ENCODE measurements around the gene PIM3.

The PIM3 gene

DNA sequence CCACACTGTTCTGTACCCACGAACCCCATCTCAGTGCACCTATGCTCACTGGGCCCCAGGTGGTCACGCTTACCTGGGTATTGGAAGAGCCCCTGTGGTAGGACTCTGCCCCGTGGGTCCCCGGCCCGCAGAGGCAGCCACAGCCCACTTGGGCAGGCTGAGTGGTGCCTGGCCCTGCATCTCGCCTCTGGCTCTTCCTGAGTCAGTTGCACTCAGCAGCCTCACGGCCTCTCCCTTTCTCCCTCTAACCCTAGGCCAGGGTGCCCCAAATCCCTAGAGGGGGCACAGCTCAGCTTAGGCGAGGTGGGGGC is 32.4 kb upstream of the PIM3 start:
- no peak for DNase-seq (ENCODE audit: low read depth, low spot score)

DNA sequence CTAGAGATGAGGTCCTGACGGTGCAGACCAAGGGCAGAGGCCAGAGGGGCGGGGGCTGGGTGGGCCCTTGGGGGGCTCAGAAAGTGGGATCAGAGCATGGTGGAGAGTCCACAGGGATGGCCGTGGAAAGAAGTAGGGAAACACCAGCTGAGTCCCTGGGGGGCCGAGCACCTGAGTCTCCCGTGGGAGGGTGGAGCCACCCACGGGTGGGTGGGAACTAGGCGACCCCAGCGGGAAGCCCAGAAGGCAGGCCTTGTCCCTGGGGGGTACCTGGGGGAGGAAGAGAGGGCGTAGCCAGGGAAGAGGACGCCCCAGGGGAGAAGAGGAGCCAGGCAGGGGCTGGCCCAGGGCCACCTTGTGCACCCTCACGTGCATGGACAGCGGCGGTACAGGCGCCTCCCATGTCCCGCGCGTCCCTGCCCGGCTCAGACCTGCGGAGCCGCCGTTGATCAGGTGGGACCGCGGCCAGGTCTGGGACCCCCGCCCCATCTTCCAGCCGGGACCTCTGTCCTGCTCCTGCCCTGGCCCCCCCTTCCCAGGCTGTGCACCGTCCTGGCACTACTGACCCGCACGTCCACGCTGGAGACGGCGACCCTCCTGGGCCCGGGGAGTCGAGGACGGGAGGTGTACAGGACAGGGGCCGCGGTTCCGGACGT is 31.9 kb upstream of the PIM3 start:
- DNase-seq (ENCODE audit: low read depth, low spot score) = no peak

DNA sequence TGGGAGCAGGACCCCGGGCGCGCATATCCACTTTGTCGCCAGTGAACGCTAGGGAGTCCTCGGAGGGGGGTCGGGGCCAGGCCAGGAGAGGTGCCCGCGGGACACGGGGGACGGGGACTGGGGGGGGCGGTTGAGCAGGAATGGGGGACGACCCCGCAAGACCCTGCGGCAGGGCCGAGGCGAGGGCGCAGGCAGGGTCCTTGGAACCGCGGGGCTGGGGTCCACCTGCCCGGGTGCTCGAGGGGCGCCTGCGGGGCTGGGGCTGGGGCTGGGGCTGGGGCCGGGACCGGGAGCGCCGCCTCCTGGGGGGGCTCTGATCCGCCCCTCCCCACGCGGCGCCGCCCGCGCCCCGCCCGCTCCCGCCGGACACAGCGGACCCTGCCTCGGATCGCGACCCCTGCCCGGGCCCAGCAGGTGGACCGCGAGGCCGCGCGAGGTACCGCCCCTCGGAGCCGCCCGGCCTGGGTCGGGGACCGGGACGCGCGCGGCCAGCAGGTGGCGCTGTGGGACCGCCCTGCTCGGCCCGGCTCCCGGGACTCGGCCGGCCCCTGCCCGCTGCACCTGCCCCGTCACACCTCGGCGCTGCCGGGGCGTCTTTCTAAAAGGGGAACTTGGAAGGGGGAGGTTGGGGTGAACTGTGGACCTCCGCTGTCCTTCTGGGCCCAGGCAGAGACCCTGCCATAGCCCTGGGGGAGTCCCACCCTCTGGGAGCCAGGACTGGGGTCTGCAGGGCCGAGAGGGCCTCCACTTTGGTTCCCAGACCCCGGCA is 31.2 kb upstream of the PIM3 start:
- peak; percentile 73 for DNase-seq (ENCODE audit: low read depth, low spot score)

DNA sequence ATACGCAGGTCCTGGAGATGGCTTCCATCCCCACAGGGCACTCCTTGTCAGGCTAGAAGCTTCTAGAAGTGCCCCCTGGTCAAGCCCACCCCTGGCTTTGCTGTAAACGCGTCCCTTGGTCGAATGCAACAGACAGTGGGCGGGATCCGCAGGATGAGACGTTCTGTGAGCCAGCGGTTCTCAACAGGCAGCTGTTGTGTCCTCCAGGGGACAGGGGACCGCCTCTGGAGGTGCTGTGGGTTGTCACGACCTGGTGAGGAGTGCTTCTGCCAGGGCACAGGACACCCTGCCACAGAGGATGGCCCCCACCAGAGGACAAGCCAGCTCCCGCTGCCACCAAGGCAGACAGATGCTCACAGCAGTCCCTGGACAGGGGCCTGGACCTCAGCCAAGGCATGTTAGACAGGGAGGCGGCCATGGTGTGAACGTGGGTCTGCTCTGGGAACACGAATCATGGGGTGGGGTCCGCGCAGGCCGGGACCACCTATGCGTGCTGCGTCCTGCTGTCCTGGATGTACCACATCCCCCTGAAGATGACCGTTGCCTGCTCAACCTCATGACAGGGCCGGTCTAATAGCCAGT is 30.5 kb upstream of the PIM3 start:
- no peak for DNase-seq (ENCODE audit: low read depth, low spot score)

DNA sequence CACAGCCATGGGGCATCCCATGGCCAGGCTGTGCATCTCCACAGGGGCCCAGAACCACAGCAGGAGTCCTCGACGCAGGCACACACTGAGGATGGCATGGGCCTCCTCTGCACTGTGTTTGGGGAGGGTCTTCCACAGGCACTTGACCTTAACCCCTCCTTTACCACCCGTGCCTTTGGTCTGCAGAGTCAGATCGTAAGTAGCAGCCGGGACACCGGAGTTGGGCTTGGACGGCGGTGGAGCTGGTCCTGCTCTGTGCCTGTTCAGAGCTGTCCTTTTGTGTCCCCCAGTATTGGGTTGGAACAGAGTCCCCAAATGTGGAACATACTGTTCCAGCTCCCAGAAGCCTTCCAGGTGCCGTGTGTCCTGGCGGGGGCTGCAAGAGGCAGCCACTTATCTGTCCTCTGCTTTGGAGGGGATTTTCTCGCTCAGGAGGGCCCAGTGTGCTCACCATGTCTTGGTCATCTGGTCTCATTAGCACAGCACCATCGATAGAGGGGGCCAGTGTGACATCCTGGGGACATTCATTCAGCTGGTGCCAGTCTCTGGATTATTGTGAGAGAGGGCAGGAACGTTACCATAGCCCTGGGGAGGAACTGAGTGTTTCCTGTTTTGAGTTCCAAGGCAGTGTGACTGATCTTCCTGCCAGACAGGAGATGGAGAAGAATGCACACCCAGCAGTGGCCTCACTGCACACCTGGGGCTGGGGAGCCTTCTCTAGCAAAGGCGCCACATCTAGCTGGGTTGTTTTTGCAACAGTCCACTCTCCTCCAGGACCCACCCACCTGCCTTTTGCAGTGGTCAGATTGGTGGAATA is 29.8 kb upstream of the PIM3 start:
- DNase-seq (ENCODE audit: low read depth, low spot score) = peak; percentile 68

DNA sequence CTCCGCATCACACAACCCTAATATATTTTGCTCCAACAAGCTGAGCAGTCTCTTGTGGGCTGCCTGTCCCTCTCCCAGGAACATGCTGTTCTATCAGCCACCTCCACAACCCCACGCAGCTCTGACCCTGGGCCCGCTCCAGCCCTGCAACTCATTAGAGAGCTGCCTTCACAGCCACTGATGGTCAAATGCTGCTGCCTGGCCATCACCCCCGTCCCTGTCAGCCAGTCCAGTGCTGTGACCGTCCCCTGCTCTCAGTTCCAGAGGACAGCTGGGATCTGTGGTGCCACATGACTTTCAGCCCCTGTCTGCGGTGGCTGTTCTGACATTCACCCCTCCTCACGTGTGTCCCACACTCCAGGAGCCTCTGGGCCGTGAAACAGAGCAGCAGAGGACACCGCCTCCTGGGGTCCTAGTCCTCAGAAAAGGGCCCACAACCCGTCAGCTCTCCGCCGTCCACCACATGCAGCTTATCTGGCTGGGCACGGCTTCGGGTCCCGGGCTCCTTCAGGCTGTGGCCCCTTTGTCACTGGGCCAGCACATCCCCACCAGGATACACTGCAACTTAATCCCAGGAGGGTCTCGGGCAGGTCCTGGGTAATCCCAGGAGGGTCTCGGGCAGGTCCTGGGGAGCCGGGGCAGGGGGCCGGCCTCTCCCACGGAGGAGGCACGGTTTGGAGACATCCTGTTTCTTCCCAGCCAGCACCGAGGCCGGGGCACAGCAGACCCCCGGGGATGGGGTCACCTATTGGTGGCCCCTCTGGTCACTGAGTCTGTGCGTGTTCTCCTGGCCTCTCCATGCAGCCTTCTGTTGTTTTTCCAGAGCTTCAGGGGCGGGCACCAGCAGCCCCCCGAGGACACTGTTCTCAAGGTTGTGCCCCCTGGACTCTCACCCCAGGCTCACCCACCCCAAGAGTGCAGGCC is 27.1 kb upstream of the PIM3 start:
- no peak for DNase-seq (ENCODE audit: low read depth, low spot score)

DNA sequence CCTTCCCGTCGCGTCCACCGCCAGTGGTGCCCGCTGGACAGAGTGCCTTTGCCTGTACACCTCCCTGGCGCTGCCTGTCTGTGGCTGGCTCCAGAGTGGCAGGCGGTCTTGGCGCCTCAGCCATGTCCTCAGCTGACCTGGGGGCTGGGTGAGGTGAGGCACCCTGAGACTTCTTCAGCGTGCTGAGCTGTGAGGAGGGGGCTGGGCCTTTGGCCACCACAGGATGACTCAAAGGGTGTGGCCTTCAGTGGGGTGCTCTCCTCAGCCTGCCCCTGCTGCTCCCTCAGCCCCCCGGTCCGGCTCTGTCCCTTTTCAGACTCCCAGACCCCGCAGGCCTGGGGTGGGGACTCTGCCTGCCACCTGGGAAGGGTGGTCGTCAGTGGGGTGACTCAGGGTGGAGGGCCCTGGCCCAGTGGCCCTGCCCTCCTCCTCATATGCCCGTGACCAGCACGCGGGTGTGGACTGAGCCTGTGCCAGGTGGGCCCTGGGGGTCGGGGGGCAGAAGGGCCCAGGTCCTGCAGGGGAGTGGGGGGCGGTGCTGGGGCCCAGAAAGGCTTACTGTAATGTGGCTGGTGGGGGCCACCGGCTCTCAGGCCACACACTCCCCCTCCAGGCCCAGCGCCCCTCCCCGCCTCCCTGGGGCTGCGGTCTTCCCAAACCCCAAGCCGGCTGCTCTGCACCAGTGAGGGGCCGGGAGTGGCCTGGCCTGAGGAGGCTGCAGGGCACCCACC is 26.2 kb upstream of the PIM3 start:
- DNase-seq (ENCODE audit: low read depth, low spot score) = peak; percentile 59

DNA sequence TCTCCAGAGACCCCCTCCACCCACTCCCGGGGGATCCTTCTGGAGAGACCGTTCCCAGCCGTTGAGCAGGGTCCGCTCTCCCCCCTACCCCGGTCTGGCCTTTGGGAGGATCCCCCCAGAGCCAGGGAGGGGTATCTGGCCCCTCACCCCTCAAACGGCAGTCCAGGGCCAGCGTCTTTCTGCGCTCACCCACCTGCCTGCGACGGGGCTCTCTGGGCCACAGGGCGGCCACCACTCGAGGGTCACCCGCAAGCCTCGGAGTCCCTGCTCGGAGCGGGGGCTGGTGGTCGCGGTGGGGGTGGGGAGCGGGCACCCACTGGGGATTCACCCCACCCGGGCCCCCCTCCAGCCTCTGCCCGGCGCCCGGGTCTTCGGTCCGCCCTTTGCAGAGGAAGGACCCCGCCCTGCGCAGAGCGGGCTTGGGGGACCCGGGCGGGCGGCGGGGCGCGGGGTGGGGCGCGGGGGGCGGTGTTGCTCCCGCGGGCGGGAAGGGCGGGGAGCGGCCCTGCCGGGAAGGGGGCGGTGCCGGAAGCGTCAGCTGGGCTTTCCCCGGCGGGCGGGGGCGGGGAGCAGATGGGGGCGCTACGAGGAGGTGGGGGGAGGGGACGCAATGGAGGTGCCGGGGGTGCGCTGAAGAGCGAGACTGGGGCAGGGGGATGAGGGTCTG is 25.5 kb upstream of the PIM3 start:
- peak; percentile 75 for DNase-seq (ENCODE audit: low read depth, low spot score)

DNA sequence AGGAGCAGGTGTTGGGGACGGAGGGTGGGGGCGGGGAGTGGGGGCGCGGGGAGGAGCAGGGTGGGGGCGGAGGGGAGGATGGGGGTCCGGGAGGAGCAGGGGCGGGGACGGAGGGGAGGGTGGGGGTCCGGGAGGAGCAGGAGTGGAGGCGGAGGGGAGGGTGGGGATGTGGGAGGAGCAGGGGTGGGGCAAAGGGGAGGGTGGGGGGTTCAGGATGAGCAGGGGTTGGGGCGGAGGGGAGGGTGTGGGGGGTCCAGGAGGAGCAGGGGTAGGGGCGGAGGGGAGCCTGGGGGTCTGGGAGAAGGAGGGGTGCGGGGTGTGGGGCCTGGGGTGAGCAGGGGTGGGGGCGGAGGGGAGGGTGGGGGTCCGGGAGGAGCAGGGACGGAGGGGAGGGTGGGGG is 25.0 kb upstream of the PIM3 start:
- DNase-seq (ENCODE audit: low read depth, low spot score) = peak; percentile 50

DNA sequence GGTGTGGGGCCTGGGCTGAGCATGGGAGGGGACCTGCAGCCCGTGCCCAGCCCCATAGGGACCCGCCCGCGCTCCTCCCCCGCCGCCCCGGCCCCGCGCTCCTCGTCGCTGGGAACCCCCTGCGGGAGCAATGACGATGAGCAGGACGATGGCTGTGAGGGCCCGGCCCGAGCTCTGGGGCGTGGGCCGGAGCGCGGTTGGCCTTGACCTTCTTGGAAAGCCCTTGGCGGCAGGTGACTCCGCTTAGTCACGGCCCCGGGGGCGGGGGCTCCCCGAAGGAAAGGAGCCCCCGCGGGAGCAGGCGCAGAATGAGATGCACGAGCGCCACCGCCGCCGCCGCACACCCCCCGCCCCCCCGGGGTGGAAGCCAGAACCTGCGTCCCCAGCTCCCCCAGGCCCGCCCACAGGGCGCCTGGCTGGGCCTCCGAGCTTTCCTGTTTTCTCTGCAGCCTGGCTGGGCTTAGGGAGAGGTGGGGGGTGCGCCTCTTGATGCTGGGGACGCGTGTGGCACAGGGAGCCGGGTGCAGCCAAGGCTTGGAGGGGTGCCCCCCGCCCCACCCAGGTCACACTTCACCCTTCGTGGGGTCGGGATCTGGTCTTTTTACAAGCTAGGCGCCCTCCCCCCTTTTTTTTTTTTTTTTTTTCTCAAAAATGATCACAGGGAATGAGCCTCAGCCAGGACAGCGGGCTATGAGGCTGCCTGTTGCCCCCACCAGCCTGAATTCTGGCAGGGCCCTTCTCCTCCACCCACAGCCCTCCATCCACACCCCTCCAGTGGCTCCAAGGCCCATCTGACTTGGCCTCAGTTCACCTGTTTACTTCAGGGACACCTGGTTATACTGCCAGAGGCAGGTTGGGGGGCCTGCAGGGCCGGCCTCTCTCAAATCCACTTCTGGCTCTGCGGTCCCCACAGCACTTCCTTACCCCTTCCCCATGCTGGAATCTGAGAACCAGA is 24.3 kb upstream of the PIM3 start:
- DNase-seq (ENCODE audit: low read depth, low spot score) = peak; percentile 79

DNA sequence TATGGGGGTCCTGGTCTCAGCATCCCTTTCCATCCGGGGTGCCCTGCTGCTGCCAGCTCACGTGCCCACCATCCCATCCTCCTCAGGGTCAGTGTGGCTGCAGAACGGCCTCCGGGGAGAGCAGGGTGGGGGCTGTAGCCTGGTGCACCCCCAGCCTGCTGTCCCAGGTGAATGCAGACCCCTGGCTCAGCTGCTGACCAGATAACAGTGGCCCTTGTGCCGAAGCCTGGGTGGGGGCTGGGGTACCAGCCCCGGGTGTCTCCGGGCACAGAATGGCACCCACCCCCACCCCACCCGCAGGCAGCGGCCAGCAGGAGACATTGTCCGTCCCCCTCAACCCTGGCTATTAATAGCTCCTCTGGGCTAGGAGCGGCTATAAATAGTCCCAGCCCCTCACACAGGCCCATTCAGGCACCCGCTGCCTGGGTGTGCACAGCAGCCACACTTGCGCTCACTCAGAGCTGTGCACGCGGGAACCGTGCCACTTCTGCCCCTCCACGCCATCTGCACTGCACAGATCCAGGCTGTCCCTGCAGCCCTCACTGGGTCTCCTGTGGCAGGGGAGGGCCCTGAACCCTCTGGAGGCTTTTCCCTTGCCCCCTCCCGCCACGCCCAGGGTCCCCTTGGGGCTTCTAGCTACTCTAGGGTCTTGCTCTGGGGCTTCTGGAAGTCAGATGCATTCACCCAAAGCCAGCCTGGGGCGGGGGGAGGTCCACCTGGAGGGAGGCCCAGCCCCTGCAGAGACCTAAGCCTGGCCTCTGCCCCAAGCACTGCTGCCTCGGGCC is 23.4 kb upstream of the PIM3 start:
- no peak for DNase-seq (ENCODE audit: low read depth, low spot score)

DNA sequence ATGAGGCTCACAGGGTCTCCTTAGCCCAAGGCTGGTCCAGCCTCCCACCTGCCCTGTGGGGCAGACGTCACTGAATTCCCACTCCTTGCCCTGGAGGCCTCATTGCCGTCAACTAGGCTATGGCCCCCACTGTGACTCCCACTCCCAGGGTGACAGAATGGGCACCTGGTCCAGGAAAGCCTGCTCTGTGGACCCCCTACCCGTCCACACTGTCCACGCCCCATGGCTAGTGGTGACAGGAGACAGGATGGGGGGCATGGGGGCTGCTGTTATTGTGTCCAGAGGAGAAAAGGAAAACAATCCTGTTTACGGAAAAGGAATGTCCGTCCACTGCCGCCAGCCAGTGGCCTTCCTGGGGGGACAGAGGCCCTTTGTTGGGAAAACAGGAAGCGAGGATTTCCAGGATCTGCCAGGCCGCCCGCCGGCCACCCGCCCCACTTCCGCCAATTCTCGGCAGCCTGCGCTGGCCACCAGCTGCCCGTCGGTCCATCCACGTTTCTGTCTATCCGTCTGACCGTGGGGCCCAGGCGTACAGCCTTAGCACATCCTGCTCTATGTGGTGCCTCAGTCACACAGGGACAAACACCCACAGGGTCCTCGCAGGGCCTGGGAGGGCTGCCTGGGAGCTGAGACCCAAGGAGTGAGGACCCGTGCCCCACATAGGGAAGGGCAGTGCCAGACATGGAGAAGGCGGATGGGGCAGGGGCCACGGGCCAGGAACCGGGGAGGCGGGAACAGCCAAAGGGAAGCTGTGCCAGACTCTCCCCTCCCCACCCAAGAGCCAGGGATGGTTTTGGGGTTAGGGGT is 22.6 kb upstream of the PIM3 start:
- DNase-seq (ENCODE audit: low read depth, low spot score) = no peak

DNA sequence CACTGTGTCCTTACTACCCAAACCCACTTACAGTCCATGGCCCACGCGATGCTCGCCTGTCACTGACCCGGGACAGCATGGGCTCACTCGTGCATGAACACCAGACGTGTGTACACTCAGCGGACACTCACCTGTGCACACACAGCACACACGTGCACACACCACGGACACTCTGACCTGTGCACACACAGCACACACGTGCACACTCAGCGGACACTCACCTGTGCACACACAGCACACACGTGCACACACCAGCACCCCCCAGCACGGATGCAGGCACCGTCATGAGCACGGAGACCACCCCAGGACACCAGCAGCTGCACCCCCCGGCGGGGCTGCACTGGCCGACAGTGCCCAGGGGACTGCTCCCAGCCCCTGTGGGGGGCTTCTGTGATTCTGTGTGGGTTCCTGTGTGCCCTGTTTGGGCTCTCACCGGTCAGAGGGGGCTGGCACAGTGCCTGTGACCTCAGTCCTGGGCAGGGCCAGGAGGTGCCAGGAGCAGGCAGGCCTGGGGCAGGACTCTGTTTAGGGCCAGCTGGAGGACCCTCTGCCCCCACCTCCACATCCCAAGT is 21.9 kb upstream of the PIM3 start:
- DNase-seq (ENCODE audit: low read depth, low spot score) = no peak

DNA sequence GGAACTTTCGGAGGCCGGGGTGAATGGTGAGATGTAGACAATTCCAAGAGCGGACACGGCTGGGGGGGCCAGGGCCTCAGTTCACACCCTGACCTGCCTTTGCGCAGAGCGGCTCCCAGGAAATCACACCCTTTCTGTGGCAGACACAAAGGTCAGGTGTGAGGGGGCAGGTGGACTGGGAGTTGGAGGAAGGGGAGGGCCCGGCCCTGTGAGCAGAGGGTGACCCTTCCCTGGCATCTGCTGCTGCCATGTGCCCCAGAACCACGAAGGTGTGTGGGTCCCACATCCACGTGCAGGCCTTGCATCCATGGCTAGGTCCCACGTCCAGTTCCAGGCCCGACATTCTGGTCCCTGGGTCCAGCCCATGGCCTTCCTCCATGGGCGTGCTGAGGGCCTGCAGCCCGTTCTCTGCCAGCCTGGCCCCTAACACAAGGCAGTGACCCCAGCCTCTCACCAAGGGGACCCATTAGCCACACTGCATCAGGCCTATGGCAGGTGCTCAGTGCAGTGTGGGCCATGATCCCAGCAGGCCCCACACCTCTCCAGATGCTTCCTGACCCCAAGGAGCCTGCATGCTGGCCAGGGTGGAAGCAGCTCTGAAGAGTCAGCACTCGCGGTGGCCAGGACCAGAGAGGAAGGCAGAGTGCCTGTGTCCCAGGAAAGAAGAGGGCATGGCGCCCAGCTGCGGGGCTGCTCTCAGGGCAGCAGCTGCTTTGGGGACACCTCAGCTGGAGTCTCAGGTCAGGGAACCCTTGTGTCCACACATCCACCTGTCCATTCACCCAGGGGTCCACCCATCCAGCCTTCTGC is 18.9 kb upstream of the PIM3 start:
- no peak for DNase-seq (ENCODE audit: low read depth, low spot score)

DNA sequence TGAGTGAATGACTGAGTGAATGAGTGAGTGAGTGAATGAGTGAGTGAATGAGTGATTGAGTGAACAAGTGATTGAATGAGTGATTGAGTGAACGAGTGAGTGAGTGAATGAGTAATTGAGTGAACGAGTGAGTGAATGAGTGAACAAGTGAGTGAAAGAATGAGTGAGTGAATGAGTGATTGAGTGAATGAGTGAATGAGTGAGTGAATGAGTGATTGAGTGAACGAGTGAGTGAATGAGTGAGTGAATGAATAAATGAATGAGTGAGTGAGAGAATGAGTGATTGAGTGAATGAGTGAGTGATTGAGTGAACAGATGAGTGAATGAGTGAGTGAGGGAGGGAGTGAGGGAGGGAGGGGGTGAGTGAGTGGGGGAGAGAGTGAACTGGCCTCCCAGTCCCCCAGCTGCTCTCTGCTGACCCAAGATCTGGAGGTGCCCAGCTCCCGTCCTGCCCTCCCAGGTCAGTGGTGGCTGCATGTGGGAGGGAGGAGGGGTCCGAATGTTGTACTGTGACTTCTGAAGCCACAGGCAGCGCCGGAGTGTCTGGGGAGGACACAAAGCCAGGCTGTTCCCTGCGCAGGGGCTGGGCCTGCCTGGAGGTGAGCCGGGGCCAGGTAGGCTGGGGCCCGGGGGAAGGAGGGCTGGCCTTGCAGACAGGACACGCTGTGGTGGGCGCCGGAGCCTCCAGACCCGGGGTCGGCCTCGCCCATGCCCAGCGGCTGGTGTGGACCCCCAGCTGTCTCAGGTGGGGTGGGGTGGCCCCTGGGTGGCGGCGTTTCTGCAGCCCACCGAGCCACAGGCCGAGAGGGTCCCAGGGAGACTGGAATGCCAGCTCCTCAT is 17.8 kb upstream of the PIM3 start:
- DNase-seq (ENCODE audit: low read depth, low spot score) = no peak
